GM18517 (cell line): ENCODE measurements around the gene XRN2.
"Not testable (repeated sequence)": the region's sequence is repeated elsewhere in the genome, so short reads cannot be mapped to it uniquely, and the experiment has no call there.

Source experiments
- ATAC-seq: cut with Tn5 transposase; IDR thresholded peaks from one replicate; pipeline ENCODE4 v1.9.1; 2021; ENCODE audit warnings: mild to moderate bottlenecking, moderate library complexity; ENCODE audit not compliant: unreplicated experiment

The XRN2 gene

DNA sequence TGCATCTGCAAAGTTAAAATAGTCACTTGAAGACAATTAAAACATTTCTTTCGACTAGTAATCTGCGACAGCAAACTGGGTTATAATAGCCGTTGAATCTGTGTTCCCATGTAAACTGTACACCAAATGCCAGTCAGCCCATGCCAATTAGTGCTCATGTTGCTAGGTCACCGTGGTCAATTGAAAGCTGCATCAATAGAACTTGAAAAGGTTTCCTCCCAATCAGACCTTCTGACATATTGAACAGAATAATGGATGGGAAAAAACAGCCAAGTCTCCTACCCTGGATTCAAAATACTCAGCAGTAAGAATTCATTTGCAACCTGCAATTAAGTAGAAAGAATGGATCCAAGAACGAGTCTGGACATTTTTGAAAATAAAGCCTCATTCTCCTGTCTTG is 83.0 kb downstream of the XRN2 start:
- no peak for ATAC-seq

DNA sequence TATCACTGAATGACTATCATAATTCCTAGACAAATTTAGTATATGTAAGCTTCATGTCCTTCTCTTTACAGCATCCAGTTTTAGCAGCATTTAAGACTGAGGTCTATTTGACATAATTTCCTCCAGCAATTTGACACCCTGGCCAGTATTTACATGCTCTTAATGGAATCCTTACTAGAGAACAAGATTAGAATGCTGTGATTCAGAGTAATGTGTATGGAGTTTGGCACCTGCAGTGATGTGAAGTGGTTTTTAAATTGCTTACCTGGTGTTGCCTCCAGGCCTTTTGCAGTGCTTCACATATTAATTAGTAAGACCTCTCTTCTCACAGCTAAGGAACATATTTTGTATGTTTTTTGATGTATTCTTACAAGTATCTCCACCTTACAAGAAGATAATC is 84.4 kb downstream of the XRN2 start:
- ATAC-seq = no peak

DNA sequence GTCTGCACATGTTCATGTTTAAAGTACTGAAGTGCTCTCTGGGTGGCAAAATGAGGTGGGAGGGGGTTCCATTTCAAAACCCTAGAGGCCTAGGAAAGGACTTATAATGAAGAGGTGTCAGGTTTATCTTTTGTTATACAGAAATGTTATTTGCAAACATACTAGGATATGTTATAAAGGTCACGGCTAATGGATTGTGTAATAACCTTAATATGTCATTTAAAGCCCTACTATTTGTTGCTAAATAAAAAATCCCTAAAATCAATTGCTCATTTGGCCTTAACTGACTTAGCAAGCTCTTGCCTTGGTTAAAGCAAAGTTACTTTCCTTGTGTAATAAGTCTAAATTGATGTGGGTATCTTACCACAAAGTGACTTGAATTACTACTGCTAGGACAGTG is 85.4 kb downstream of the XRN2 start:
- ATAC-seq = no peak

DNA sequence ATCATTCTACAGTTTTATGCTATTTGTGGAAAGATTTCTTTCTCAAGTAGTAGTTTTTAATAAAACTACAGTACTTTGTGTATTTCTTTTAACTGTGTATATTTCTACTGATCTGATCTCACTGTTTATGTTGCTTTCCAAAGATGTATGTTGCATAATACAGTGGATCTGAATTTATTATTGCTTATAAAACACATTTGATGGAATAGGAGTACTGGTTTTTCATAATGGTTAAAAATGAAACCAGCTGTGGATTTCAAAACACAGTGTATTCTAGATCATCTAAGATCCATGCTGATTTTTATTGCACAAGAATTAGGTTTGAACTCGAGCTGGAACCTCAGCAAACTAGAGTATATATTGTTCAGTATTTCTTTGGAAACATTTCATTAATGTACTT is 86.2 kb downstream of the XRN2 start:
- ATAC-seq = no peak

DNA sequence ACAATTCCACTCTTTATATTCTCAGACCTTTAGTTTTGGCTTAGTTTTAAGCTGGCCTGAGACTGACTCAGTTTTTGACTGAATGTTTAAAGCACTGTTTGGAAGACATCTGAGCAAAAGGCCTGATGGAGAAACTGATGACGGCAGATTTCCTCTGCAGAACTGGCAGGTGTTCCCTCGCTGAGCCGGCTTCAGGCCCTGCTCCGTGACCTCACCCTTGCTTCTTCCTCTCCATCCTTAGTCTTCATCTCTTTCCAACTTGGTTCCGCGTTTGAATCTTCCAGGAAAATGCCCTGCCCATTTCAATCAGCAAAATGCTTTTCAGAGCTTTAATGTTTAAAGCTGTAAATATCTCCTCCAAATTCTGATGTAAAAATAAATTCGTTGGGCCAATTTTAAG is 87.6 kb downstream of the XRN2 start:
- ATAC-seq = no peak

DNA sequence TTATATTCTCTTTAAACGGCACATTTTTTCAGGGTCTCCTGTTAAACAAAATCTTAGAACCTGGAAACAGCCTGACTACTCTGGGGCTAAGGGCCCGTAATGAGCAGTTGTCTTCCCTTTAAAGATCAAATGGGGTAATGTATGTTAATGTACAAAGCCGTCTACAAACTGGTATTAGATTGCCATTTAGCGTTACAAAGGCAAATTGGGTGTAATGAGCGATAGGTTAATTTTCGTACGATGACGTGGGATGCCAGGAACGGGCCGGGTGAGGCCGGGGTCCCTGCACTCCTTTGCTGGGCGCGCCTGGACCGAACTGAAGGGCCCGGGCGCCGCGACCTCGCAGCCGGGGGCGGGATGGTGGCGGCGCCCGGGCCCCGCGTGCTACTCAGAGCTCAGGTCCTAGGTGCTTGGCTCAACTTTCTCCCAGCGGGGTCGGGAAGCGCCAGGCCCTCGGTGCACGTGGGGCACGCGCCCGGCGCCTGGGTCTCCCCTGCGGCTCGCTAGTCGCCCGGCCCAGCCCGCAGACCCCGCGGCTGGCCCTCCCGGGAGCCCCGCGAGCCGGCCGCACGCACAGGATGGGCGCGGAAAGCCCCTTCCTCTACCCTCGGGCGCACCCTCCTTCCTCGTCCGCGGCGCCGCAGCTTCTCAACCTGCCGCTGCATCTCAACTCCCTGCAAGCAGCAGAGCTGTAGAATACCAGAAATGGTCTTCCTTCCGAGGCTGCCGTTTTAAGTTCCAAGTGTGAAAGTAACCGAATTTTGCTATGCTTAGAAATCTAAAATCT is 88.2 kb downstream of the XRN2 start:
- no peak for ATAC-seq

DNA sequence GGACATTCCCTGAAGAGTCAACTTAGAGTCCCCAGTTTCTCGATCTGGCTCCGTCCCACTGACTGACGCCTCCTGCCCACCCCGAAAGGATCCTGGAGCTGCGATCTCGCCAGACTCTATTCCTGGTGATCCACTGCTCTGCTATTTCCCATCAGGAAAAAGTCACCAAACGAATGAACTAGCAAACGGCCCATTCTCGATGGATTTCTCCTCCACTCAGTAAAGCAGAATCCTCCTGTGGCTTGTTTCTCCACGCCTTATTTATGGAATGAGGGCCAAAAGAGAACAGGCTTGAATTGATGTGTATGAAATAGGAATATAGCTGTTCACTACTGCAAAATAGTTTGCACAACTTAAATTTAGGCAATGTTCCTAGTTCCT is 88.8 kb downstream of the XRN2 start:
- ATAC-seq = no peak

DNA sequence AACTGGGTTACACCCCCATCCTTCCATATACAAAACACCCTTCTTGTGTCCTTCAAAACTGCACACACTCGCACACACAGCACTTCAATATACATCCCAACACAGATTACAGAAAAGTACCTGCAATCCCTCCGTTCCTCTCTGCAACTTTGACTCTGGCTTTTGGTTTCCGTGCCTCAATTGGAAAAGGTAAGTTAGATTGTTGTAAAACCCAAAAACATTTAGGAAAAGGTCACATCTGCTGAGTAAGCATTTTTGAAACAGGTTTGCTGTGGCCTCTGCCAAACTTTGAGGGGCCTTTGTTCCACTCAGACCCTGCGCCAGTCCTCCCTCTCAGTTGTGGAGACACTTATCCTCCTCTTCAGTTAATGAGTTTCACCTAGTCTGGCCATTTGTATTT is 90.0 kb downstream of the XRN2 start:
- ATAC-seq = no peak

DNA sequence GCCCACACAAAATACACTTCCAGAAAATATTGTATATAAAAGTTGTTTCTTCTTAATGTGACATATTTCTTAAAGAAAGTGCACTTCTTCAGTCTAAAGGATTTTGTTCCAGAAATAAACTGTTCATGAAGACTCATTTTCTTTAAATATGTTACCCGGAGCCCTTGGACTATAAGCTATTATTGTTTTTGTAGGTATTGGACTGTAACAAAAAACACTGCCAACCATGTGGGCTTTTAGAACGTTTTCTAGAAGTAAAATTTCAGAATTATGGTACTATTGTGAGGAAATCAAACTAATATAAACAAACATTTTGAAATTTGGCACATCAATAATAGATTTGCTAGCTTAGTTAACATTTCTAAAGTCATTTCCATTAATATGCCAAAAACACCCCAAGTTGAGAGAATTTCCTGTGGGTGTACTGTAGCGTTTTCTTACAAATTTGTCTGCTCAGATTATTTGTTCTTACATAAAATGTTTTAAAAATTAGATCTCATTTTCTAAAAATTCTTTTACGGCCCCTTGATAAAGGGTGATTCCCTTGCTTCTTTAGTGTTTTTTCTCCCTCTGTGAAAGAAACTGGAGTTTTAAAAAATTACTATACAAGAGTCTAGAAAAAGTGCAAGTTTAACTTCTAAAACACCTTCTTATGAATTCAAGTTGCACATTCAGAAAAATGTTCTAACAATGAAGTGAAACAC is 90.8 kb downstream of the XRN2 start:
- no peak for ATAC-seq

DNA sequence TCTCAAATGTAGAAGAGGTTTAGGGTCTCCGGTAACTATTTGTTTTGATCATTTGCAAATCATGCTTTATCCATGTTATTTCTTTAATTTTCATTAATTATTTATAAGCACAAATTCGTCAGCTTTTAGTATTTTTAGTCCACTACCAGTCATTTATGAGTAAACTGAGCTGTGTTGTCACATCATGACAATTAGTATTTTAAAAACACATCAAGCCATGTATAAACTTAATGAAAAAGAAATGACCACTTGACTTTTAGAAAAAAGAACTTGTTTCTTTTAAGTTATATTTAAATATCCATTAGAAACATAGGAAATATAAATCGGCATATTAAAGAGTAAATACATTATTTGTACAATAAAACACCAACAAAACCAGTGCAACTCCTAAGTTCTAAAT is 91.4 kb downstream of the XRN2 start:
- no peak for ATAC-seq

DNA sequence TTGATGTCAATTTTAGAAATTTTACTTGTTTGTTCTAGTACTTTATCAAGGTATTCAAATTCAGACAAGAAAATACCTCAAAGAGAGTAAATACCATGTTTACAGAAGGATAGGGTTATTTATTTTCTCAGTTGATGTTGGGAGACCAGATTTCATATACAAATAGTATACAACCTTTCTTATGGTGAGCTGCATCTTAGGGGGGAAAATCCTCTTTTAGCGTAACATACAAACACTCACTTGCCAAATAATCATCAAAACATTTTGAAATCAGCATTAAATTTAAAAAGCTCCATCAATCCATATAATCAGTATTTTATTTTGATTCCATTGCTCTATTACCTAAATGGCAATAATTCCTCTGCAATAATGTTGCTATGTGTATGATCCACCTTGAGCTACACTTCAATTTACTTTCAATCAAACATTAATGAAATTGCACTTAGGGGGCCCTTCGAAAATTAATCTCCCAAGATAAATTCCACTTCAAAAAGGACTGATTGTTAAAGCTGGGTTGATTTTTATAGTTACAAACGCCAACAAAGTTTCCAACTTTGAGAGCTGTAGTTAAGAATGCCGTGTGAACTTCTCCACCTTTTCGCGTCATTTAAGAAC is 92.0 kb downstream of the XRN2 start:
- no peak for ATAC-seq

DNA sequence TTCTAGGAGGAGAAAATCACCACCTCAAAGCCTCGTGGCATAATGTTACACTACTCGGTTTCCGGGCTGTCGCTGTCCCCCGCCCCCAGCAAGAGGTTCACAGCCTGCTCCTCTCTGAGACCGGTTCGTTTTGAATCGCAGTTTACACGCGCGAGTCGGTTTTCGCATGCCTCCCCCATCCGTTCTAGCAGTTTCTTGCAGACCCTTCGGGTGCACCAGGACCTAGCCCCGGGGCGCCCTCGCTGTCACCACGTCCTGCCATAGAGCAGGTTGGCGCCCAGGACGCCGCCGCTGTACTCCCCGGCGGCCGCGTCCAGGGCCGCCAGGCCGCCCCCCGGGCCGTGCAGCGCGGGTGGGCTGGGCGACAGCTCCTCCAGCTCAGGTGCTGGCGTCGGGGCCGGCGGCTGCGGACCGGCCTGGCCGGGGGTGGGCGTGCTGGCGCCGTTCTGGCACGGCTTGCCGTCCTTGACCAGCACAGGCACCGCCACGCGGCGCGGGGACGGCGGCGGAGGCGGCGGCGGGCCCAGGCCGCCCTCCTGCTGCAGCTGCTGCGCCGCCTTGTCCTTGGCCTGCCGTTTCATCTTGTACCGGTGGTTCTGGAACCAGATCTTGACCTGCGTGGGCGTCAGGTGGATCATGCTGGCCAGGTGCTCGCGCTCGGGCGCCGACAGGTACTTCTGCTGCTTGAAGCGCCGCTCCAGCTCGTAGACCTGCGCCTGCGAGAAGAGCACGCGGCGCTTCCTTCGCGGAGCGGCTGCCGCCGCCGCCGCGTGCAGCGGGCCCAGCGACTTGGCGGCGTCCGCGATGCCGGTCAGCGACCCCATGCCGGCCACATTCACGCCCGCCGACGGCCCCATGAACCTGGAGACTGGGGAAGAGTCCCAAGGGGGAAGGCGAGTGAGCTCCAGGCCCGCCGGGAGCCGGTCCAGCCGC is 92.8 kb downstream of the XRN2 start:
- ATAC-seq = no peak

DNA sequence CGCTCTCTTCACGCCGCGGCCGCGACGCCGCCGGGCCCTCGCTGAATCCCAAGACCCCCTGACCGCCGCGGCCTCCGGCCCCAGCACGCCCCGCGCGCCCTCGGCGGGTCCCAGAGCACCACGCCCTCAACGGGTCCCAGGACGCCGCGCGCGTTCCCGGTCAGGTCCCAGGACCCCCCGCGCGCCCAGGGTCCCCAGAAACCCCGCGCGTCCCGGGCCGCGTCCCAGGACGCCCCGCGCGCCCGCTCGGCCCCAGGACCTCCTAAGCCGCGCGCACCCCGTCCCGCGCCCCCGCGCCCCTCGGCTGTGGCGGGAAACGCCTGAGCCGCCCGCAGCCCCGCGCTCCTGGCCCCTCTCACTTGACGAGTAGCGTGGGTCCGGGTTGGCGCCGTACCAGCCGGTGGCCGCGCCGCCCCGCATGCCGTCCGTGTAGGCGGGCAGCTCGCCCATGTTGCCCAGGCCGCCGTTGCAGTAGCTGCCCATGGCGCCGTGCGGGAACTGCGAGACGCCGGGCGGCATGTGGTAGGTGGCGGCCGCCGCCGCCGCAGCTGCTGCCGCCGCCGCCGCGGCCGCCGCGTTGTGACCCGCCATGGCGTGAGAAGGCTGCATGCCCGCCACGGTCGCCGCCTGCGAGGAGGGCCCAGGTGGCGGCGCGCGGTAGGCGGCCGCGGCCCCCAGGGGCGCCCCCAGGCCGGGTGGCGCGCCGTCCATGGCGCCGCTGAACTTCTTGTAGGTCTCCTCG is 93.6 kb downstream of the XRN2 start:
- no peak for ATAC-seq

DNA sequence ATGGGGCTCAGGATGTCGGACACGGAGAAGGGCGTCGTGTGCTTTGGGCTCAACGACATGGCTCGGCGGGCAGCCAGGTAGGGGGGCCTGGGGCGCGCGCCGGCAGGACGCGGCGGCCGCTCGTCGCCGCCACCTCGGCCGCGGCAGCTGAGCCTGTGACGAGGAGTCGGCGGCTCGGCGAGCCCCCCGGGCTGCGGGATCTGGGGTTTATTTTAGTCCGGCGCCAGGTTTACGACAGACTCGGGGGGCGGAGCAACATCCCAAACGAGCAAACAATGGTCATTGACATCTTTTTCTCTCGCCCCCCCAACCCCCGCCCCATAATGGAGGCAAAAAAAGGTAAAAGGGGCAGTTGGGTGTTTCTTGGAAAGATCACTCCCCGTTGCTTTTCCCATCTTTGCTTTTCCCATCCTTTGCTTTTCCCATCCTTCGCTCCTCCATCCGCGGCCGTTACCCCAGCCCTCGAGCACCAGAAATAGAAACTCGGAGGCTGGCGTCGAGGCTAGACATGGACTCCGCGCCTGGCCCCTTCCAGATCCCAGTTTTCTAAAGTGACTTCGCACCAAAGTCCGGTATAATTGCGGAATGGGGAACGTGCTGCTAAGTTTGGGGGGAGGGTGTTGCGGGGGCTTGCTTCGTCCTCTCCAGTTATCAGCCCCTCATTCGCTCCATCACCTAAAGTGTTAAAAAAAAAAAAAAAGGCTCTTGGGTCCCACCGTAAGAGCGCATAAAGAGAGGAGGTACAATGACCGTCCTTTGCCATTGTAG is 94.4 kb downstream of the XRN2 start, which contains the start of gene NKX2-4:
TSS of gene NKX2-4 (minus strand) at position 186 of the 768 bp plus-strand sequence. CDS start at position 59, 127 bp downstream.
- no peak for ATAC-seq

DNA sequence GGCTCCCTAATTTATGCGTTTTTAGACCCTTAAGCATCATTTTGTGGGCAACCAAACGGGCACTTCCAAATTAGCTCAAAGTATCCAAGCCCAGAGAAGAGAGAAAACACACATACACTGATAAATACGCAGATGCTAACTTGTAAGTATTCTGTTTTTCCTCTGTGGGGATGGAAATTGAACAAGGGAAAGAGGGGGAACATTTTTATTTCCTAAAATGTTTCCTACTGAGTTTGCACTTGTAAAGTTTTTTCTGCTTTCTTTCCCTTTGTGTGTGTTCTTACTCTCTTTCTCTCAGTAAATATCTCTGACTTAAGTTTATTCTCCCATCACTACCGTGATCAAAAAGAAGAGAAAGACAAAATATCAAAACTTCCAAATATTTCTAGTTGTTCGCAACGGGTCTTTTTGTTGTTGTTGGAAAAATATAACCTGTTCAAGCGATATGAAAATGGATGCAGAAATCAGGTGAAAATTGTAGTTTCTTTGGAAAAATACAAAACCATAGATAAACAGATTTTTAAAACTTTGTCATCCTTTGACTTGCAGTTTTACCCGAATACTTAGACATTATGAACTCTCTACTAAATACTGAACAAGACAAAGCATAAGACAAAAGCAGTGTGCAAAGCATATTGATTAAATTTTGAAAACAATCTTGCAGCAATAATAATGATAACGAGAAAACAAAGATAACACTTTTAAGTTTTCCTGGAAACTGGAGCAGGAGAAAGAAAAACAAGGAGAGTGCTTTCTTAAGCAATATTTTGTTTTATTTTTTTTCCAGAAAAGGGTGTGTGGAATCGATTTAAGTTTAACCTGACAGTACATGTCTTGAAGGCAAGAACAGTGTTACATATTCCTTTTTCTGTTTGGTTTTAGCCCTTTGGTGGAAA is 95.2 kb downstream of the XRN2 start:
- ATAC-seq = no peak

DNA sequence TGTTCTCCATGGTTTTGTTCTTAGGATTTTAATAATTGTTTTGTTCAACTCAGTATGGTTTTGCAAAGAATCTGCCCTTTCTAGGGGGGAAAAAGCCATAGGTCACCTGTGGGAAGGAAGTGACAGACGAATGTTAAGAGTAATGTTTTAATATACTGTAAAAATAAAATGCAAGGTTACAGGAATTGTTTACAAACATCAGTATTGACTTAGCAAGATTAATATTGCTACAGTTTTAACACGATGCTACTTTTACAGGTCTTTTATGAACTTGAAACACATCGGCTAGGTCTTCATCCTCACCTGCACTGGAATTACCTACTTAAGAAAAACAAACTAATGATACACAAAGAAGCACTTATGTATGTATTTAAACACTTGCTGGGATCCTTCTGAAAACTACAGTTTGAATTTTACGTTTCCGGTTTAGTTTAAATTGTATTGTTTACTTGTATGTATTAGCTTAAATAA is 95.9 kb downstream of the XRN2 start:
- no peak for ATAC-seq

DNA sequence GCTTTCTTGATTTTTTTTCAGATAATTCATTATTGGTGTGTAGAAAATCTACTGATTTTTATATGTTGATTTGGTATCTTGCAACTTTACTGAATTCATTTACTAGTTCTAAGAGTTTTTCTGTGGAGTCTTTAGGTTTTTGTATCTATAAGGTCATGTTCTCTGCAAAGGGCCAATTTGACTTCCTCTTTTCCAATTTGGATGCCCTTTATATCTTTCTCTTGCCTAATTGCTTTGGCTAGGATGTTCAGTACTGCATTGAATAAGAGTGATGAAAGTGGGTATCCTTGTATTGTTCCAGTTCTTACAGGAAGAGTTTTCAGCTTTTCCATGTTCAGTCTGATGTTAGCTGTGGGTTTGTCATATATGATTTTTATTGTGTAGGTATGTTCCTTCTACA is 108.6 kb downstream of the XRN2 start:
- ATAC-seq = no peak

DNA sequence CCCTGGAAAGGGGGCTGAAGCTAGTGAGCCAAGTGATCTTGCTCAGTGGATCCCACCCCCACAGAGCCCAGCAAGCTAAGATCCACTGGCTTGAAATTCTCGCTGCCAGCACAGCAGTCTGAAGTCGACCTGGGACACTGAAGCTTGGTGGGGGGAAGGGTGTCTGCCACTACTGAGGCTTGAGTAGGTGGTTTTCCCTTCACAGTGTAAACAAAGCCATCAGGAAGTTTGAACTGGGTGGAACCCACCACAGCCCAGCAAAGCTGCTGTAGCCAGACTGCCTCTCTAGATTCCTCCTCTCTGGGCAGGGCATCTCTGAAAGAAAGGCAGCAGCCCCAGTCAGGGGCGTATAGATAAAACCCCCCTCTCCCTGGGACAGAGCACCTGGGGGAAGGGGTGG is 110.9 kb downstream of the XRN2 start:
- ATAC-seq = not testable (repeated sequence)
